Calu3 (cell line): ENCODE measurements around the gene PNPLA3. TPM values are rescaled to one million over a fixed set of nuclear protein-coding genes. Genes with fewer than 3 reads are reported as not detected.

Source experiments
- BruUV-seq: library from RNA; stranded (reverse); fragments of 400-500 nt; replicated peaks from 2 replicates; lab custom pipeline; 2021; lab: Mats Ljungman, UMichigan
- CTCF ChIA-PET: fragments of 300-600 bp; sonication (Branson Sonifier 250); formaldehyde crosslinking; loops from one replicate; lab custom pipeline; 2022; ENCODE audit warnings: antibody characterized with exemption; lab: Charles Lee
- DNase-seq: peaks from one replicate; pipeline ENCODE4 v3.0.0; 2022
- H3K27ac Mint-ChIP-seq: one replicate; pipeline ENCODE4 v1.8.0; 2022; ENCODE audit warnings: mixed read lengths; ENCODE audit not compliant: unreplicated experiment
- H3K27me3 Mint-ChIP-seq: one replicate; pipeline ENCODE4 v1.8.0; 2022; ENCODE audit warnings: mixed read lengths; ENCODE audit not compliant: unreplicated experiment
- H3K36me3 Mint-ChIP-seq: one replicate; pipeline ENCODE4 v1.8.0; 2022; ENCODE audit warnings: mild to moderate bottlenecking, moderate library complexity, mixed read lengths; ENCODE audit not compliant: insufficient read depth, unreplicated experiment
- H3K4me1 Mint-ChIP-seq: one replicate; pipeline ENCODE4 v1.8.0; 2022; ENCODE audit warnings: mild to moderate bottlenecking, low read depth, mixed read lengths; ENCODE audit not compliant: unreplicated experiment
- H3K4me3 Mint-ChIP-seq: one replicate; pipeline ENCODE4 v1.8.0; 2022; ENCODE audit warnings: mild to moderate bottlenecking, low read depth, moderate library complexity, mixed read lengths; ENCODE audit not compliant: unreplicated experiment
- H3K9me3 Mint-ChIP-seq: one replicate; pipeline ENCODE4 v1.8.0; 2022; ENCODE audit warnings: low read depth, mixed read lengths; ENCODE audit not compliant: unreplicated experiment
- intact Hi-C: fragments of 100-400 bp; cut with micrococcal nuclease; formaldehyde crosslinking; loops from one replicate; pipeline ENCODE4 v1.10.0; 2022; ENCODE audit not compliant: unreplicated experiment
- total RNA-seq: library from RNA; stranded (reverse); gene quantifications from 2 replicates; pipeline ENCODE4 v1.2.3, GENCODE V29; 2022
- TF ChIP-seq, protein P1 (sequence below): fragments of 200-600 bp; IDR thresholded peaks from one replicate; pipeline ENCODE4 v1.8.0; 2022; ENCODE audit warnings: antibody characterized with exemption; ENCODE audit not compliant: unreplicated experiment

Gene PNPLA3
- total RNA-seq, 1 experiment from 2014 or later = 9.5 TPM

DNA sequence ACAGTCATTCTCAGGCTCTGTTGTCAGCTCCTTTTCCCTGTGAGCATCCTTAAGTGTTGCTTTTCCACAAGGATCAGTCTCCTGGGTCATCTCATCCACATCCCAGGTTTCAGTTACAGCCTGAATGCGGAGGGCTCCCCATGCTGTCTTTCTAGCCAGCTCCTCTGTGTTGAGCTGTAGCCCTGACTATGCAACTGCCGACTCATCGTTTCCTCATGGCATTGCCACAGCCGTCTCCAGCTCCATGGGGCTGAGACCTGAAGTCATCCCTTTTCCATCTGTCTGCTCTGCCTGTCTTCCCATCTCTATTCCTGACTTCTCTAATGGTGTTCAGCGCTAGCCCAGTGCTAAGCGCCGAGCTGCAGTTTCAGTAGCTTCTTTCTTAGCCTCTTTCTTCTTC is 43.5 kb downstream of the PNPLA3 start:
- no TSS peak for BruUV-seq
- no peak for DNase-seq
- no peak overlapping the region for H3K4me3 Mint-ChIP-seq
- CTCF ChIA-PET = interaction anchor here (0.6 to 1.0 kb wide), 2 partner anchors 26 to 1352 kb away, joined by 3 read pairs; partner anchors contain the start of gene POLDIP3
- intact Hi-C loops = no loop called here
- no peaks in the 10 kb centered on the region for H3K27me3 Mint-ChIP-seq
- H3K4me1 Mint-ChIP-seq = no peaks in the 10 kb centered on the region
- TF ChIP-seq, protein P1, sequence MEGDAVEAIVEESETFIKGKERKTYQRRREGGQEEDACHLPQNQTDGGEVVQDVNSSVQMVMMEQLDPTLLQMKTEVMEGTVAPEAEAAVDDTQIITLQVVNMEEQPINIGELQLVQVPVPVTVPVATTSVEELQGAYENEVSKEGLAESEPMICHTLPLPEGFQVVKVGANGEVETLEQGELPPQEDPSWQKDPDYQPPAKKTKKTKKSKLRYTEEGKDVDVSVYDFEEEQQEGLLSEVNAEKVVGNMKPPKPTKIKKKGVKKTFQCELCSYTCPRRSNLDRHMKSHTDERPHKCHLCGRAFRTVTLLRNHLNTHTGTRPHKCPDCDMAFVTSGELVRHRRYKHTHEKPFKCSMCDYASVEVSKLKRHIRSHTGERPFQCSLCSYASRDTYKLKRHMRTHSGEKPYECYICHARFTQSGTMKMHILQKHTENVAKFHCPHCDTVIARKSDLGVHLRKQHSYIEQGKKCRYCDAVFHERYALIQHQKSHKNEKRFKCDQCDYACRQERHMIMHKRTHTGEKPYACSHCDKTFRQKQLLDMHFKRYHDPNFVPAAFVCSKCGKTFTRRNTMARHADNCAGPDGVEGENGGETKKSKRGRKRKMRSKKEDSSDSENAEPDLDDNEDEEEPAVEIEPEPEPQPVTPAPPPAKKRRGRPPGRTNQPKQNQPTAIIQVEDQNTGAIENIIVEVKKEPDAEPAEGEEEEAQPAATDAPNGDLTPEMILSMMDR = no peak
- no peaks in the 10 kb centered on the region for H3K9me3 Mint-ChIP-seq
- peaks cover 13% of the 10 kb centered on the region for H3K36me3 Mint-ChIP-seq
- H3K27ac Mint-ChIP-seq = no peak overlapping the region

DNA sequence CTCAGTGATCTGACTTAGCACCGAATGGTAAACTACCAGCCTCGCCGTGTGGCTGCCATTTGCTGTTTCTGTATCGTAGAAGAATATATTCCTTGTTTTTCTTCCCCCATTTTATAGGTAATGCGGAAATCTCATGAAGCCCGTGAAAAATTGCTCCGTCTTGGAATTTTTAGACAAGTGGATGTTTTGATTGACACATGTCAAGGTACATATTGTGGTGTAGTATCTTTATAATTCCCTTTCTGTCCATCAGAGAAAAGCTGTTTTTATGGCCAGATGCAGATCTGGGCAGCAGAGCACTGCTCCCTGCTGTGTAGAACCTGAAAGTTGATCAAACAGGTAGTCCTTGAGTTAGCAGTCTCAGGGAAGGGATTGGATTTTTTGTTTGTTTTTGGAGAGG is 45.0 kb downstream of the PNPLA3 start:
- Mint-ChIP-seq H3K27me3 (no peaks in the 10 kb centered on the region), H3K9me3 (no peaks in the 10 kb centered on the region), H3K36me3 (peaks cover 13% of the 10 kb centered on the region), H3K4me3 (no peak overlapping the region), H3K27ac (no peak overlapping the region), H3K4me1 (no peaks in the 10 kb centered on the region)
- intact Hi-C loops = no loop called here
- CTCF ChIA-PET = no interaction called here
- DNase-seq = no peak
- BruUV-seq = no TSS peak
- TF ChIP-seq, protein P1 = no peak

DNA sequence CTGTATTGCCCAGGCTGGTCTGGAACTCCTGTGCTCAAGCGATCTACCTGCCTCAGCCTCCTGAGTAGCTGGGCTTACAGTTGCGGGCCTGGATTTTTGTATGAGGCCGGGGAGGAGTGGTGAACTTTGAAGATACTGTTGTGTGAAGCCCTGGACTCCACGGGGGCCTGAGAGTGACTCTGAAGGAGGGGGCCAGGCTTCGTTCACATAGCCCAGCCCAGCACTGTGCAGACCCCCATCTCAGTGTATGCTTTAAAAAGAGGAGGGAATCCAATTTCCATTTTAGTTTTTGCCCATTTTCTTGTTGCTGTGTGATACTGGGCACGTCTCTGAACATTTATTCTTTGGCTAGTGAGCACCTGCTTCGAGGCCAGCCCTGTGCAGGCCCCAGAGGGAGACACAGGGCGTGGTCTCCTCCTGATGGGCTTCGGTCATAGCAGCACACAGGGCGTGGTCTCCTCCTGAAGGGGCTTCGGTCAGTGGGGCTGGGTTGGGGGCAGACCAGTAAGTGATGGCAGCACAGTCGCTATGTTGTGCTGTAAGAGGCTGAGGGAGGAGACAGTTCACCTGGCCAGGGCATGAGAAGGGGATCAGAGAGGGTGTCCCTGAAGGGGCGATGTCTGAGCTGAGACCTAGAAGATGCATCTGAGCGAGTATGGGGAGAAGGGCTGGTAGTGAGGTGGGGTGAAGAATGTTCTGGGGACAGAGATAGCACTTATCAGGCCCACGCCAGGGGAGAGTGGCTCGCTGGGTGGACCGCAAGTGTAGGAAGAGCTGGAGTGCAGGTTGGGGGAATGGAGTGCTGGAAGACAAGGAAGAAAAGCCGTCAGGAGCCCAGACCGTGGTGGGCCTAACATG is 45.6 kb downstream of the PNPLA3 start:
- no peaks in the 10 kb centered on the region for H3K9me3 Mint-ChIP-seq
- H3K27ac Mint-ChIP-seq = no peak overlapping the region
- H3K27me3 Mint-ChIP-seq = no peaks in the 10 kb centered on the region
- no peak for DNase-seq
- H3K4me3 Mint-ChIP-seq = no peak overlapping the region
- CTCF ChIA-PET = no interaction called here
- H3K4me1 Mint-ChIP-seq = no peaks in the 10 kb centered on the region
- TF ChIP-seq, protein P1 = no peak
- intact Hi-C loops = no loop called here
- H3K36me3 Mint-ChIP-seq = peaks cover 19% of the 10 kb centered on the region
- BruUV-seq = no TSS peak

DNA sequence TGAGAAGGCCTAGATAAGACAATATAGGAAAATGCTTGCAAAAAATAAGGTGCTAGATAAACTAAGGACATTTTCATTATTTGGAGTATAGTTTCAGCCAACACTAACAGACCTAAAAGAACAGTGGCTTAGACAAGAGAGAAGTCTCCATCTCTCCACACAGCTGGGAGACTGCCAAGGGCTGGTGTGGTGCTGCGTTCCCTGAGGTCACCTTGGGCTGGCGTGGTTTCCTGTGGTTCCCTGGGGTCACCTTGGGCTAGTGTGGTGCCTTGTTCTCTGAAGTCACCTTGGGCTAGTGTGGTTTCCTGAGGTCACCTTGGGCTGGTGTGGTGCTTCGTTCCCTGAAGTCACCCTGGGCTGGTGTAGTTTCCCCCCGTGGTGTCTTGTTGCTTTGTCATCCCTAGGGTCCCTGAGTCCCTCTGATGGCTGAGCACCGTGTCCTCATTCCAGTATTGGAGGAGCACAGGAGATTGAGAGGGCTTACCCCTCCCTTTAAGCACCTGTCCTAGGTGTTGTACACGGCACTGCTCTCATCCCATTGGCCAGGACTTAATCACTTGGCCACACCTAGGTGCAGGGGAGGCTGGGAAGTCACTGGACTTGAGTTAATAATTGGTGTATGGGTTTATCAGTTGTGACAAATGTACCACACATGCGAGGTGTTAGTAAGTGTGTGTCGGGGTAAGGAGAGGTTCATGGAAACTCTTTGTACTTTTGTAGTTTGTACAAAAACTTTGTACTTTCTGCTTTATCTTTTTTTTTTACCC is 46.6 kb downstream of the PNPLA3 start:
- Mint-ChIP-seq H3K9me3 (no peaks in the 10 kb centered on the region), H3K4me3 (no peak overlapping the region), H3K4me1 (no peaks in the 10 kb centered on the region), H3K27ac (no peak overlapping the region), H3K27me3 (no peaks in the 10 kb centered on the region), H3K36me3 (peaks cover 19% of the 10 kb centered on the region)
- TF ChIP-seq, protein P1 = no peak
- no peak for DNase-seq
- intact Hi-C loops = no loop called here
- CTCF ChIA-PET = no interaction called here
- BruUV-seq = no TSS peak
